A673 (cell line): Measurements from ENCODE around the gene CIBAR2. TPM values are rescaled to one million over a fixed set of nuclear protein-coding genes. Genes with fewer than 3 reads are reported as not detected.

Source experiments
- BruUV-seq: library from RNA; stranded (reverse); fragments of 400-500 nt; replicated peaks from 2 replicates; lab custom pipeline; 2021; lab: Mats Ljungman, UMichigan
- CTCF ChIA-PET: fragments of 300-600 bp; sonication (Branson Sonifier 250); formaldehyde crosslinking; loops from one replicate; lab custom pipeline; 2022; ENCODE audit warnings: antibody characterized with exemption; lab: Charles Lee
- POLR2A ChIA-PET: fragments of 300-600 bp; sonication (Branson Sonifier 250); formaldehyde crosslinking; loops from one replicate; lab custom pipeline; 2022; ENCODE audit warnings: antibody characterized with exemption; ENCODE audit not compliant: low non-redundant PET; lab: Charles Lee
- DNase-seq: peaks from one replicate; pipeline ENCODE4 v3.0.0-alpha.2; 2015; ENCODE audit warnings: low spot score
- H3K27ac ChIP-seq: fragments of 200-600 bp; sonication (generic); 2 replicates; pipeline ENCODE4 v1.5.1; 2016; ENCODE audit warnings: mixed run types, low read depth, mild to moderate bottlenecking, mixed read lengths, antibody characterized with exemption, low read length; ENCODE audit not compliant: poor library complexity, severe bottlenecking
- H3K27me3 ChIP-seq: fragments of 200-600 bp; sonication (generic); replicated peaks from 2 replicates; pipeline ENCODE4 v1.6.1; 2017; ENCODE audit warnings: mixed run types, low read depth, mild to moderate bottlenecking, mixed read lengths, antibody characterized with exemption, low read length; ENCODE audit not compliant: insufficient read depth, poor library complexity
- H3K36me3 ChIP-seq: fragments of 200-600 bp; sonication (generic); 2 replicates; pipeline ENCODE4 v1.6.1; 2016; ENCODE audit warnings: mixed run types, mild to moderate bottlenecking, mixed read lengths, antibody characterized with exemption, low read length; ENCODE audit not compliant: insufficient read depth, poor library complexity, severe bottlenecking
- H3K4me1 ChIP-seq: fragments of 200-600 bp; sonication (generic); 2 replicates; pipeline ENCODE4 v1.6.1; 2017; ENCODE audit warnings: mixed run types, mild to moderate bottlenecking, mixed read lengths, antibody characterized with exemption, low read length; ENCODE audit not compliant: insufficient read depth, poor library complexity, severe bottlenecking
- H3K4me3 ChIP-seq: fragments of 200-600 bp; sonication (generic); 2 replicates; pipeline ENCODE4 v1.5.1; 2016; ENCODE audit warnings: low read depth, mixed run types, mild to moderate bottlenecking, mixed read lengths, low read length; ENCODE audit not compliant: poor library complexity, severe bottlenecking
- H3K9me3 ChIP-seq: fragments of 200-600 bp; sonication (generic); 2 replicates; pipeline ENCODE4 v1.6.1; 2016; ENCODE audit warnings: mixed run types, low read depth, mild to moderate bottlenecking, mixed read lengths, antibody characterized with exemption, low read length; ENCODE audit not compliant: poor library complexity, severe bottlenecking
- CTCF ChIP-seq: fragments of 300-800, 200-600 bp; sonication (generic); conservative IDR thresholded peaks from 2 replicates; pipeline ENCODE4 v1.5.1; 2017; ENCODE audit warnings: low read depth, mild to moderate bottlenecking, antibody characterized with exemption, low read length, moderate library complexity, mixed read lengths
- EZH2 ChIP-seq: fragments of 200-600 bp; sonication (generic); IDR thresholded peaks from 2 replicates; pipeline ENCODE4 v1.6.1; 2017; ENCODE audit warnings: borderline replicate concordance, low read depth, mild to moderate bottlenecking, mixed read lengths, antibody characterized with exemption, low read length; ENCODE audit not compliant: poor library complexity, severe bottlenecking
- intact Hi-C: fragments of 100-400 bp; cut with micrococcal nuclease; formaldehyde crosslinking; loops from one replicate; pipeline ENCODE4 v1.10.0; 2022; ENCODE audit not compliant: unreplicated experiment
- total RNA-seq: library from RNA; stranded (reverse); gene quantifications from 2 replicates; pipeline ENCODE4 v1.2.3, GENCODE V29; 2021

Gene CIBAR2
- total RNA-seq, 1 experiment from 2014 or later = not detected

- intact Hi-C loops = no loop called here
- H3K36me3 ChIP-seq = no peaks in the 10 kb centered on the region
- H3K4me3 ChIP-seq = no peak overlapping the region
- DNase-seq = no peak
- CTCF ChIA-PET = no interaction called here
- H3K9me3 ChIP-seq = no peaks in the 10 kb centered on the region
- H3K27me3 ChIP-seq = no peaks in the 10 kb centered on the region
- TF ChIP-seq CTCF (no peak), EZH2 (no peak)
- POLR2A ChIA-PET = interaction anchor here (0.5 kb wide), 1 partner anchor 17 kb away, joined by 3 read pairs; no protein-coding TSS in a partner anchor
- H3K4me1 ChIP-seq = no peaks in the 10 kb centered on the region
- no TSS peak for BruUV-seq
- H3K27ac ChIP-seq = no peak overlapping the region
Measured at GRCh38 chr16:85092309-85092708, 20.0 kb downstream of the CIBAR2 start.

GRCh38 chr16:85091522-85091910 is 20.8 kb downstream of the CIBAR2 start:
- no peaks in the 10 kb centered on the region for H3K9me3 ChIP-seq
- no TSS peak for BruUV-seq

GRCh38 chr16:85090873-85091521 is 21.3 kb downstream of the CIBAR2 start:
- intact Hi-C loops = no loop called here
- TF ChIP-seq CTCF = no peak
- TF ChIP-seq EZH2 = no peak
- POLR2A ChIA-PET = interaction anchor here (0.6 kb wide), 1 partner anchor 10 kb away, joined by 5 read pairs; no protein-coding TSS in a partner anchor
- no peaks in the 10 kb centered on the region for H3K36me3 ChIP-seq
- no peak for DNase-seq
- CTCF ChIA-PET = no interaction called here
- H3K9me3 ChIP-seq = no peaks in the 10 kb centered on the region
- H3K27ac ChIP-seq = no peak overlapping the region
- no peaks in the 10 kb centered on the region for H3K27me3 ChIP-seq
- H3K4me3 ChIP-seq = no peak overlapping the region
- H3K4me1 ChIP-seq = no peaks in the 10 kb centered on the region
- BruUV-seq = no TSS peak

More at GRCh38 chr16:85091522-85091910, 20.8 kb downstream of the CIBAR2 start:
- ChIA-PET POLR2A (interaction anchor here (0.6 kb wide), 1 partner anchor 10 kb away, joined by 5 read pairs; no protein-coding TSS in a partner anchor), CTCF (no interaction called here)
- intact Hi-C loops = no loop called here
- Histone ChIP-seq H3K27me3 (no peaks in the 10 kb centered on the region), H3K4me1 (no peaks in the 10 kb centered on the region), H3K36me3 (no peaks in the 10 kb centered on the region), H3K27ac (no peak overlapping the region), H3K4me3 (no peak overlapping the region)
- no peak for DNase-seq
- TF ChIP-seq EZH2 (no peak), CTCF (no peak)
